T-cell (primary cell): ENCODE results near the gene TLE1. TPM values are rescaled to one million over a fixed set of nuclear protein-coding genes. Genes with fewer than 3 reads are reported as not detected.
A peak's percentile ranks its signal among the peaks of the same experiment; 100 is the strongest.

Experiments
- ATAC-seq, 4 experiments: fragments of 200-7000 bp in 3 of 4; fragments of 150-1000 bp in 1 of 4; cut with Tn5 transposase; replicated peaks in 1 of 4; 1 replicate in 3 of 4; 2 replicates in 1 of 4; pipeline ENCODE4 v1.10.0; 2021; ENCODE audit warnings: moderate library complexity in 3 of 4, mild to moderate bottlenecking in 2 of 4, moderate number of reproducible peaks in 1 of 4
- CTCF ChIA-PET, 2 donors: fragments of 300-600 bp; sonication (Branson Sonifier 250); formaldehyde crosslinking; loops; one replicate each; lab custom pipeline; 2022; ENCODE audit warnings: antibody characterized with exemption in 2 of 2; lab: Charles Lee
- POLR2A ChIA-PET, 2 donors: fragments of 300-600 bp; sonication (Branson Sonifier 250); formaldehyde crosslinking; loops; one replicate each; lab custom pipeline; 2022; ENCODE audit warnings: antibody characterized with exemption in 2 of 2; lab: Charles Lee
- DNase-seq, 35 experiments: peaks; one replicate each; pipeline versions ENCODE4 v3.0.0 to v3.0.0-alpha.2; 2013 to 2023
- H3K27ac ChIP-seq: one replicate; pipeline ENCODE4 v1.5.1; 2013; ENCODE audit warnings: low read length
- H3K27me3 ChIP-seq, 2 experiments: replicated peaks in 1 of 2; 1 replicate in 1 of 2; 2 replicates in 1 of 2; pipeline versions ENCODE4 v1.6.1 to v1.7.0; 2013; ENCODE audit warnings: low read length in 1 of 2, mixed read lengths in 1 of 2; ENCODE audit not compliant: control insufficient read depth in 2 of 2, insufficient read depth in 2 of 2; ENCODE audit errors: extremely low read depth in 1 of 2
- H3K36me3 ChIP-seq, 2 donors: 1 replicate in 1 of 2; 2 replicates in 1 of 2; pipeline versions ENCODE4 v1.6.1 to v1.7.0; 2013; ENCODE audit warnings: low read length in 1 of 2; ENCODE audit not compliant: control insufficient read depth in 2 of 2, insufficient read depth in 1 of 2; ENCODE audit errors: extremely low read depth in 1 of 2
- H3K4me1 ChIP-seq, 2 experiments: 1 replicate in 1 of 2; 2 replicates in 1 of 2; pipeline versions ENCODE4 v1.6.1 to v1.7.0; 2013; ENCODE audit warnings: low read length in 2 of 2, mixed read lengths in 1 of 2; ENCODE audit not compliant: insufficient read depth in 2 of 2, control insufficient read depth in 1 of 2; ENCODE audit errors: extremely low read depth in 1 of 2
- H3K4me3 ChIP-seq, 2 donors: 1 replicate in 1 of 2; 2 replicates in 1 of 2; pipeline versions ENCODE4 v1.5.1 to v1.7.0; 2013; ENCODE audit warnings: mild to moderate bottlenecking in 2 of 2, low read length in 1 of 2, moderate library complexity in 1 of 2; ENCODE audit not compliant: control insufficient read depth in 1 of 2; ENCODE audit errors: extremely low read depth in 1 of 2
- H3K9me3 ChIP-seq: 2 replicates; pipeline ENCODE4 v1.7.0; 2013
- H3K27ac Mint-ChIP-seq, 2 donors: one replicate each; pipeline ENCODE4 v1.8.0; 2020 to 2021; ENCODE audit warnings: mild to moderate bottlenecking in 2 of 2, mixed read lengths in 2 of 2
- H3K27me3 Mint-ChIP-seq, 2 donors: one replicate each; pipeline ENCODE4 v1.8.0; 2021 to 2022; ENCODE audit warnings: mixed read lengths in 2 of 2
- H3K36me3 Mint-ChIP-seq: one replicate; pipeline ENCODE4 v1.8.0; 2021; ENCODE audit warnings: mixed read lengths
- H3K4me1 Mint-ChIP-seq, 3 donors: one replicate each; pipeline ENCODE4 v1.8.0; 2020 to 2022; ENCODE audit warnings: mixed read lengths in 3 of 3, mild to moderate bottlenecking in 1 of 3
- H3K4me3 Mint-ChIP-seq, 3 donors: one replicate each; pipeline ENCODE4 v1.8.0; 2020 to 2022; ENCODE audit warnings: mild to moderate bottlenecking in 3 of 3, mixed read lengths in 3 of 3, moderate library complexity in 3 of 3
- H3K9me3 Mint-ChIP-seq, 3 donors: one replicate each; pipeline ENCODE4 v1.8.0; 2020 to 2022; ENCODE audit warnings: mixed read lengths in 3 of 3
- WGBS: methylation state at CpG from one replicate; pipeline ENCODE4 v1.1.5; 2013; ENCODE audit warnings: missing lambda C conversion rate; ENCODE audit not compliant: insufficient coverage; 5-methylcytosine and 5-hydroxymethylcytosine counted together
- total RNA-seq, 35 experiments: library from RNA in 6 of 35; stranded (reverse) in 6 of 35; fragments of 120-200 nt in 1 of 35; gene quantifications; one replicate each; pipeline versions ENCODE4 v1.2.1 to v1.2.4 and lab custom pipeline; 2013 to 2026

Gene TLE1
- total RNA-seq, 5 donors from 2014 or later (not counting 1 experiment from before 2014, with no cell fraction given), result 1.3 to 3.5 (median 2.8) TPM

DNA sequence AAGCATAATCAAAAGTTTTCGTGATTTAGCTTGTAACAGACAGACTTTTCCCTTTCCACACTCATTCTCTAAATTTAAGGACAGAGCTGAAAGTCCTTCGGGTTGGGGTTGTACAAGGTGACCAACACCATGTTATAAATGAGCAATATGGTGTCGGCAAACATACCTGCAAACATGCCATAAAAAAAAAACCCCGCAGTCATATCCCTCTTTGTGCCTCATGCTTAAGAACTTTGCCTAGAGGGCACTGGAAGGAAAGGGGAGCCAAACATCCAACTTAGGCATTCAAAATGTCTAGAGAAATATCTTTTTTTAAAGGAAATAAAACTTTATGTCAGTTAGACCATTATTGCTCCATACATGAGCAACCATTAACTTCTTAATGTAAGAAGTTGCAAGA is 73.2 kb downstream of the TLE1 start:
- Mint-ChIP-seq H3K4me3 (no peak overlapping the region), H3K36me3 (no peaks in the 10 kb centered on the region), H3K27me3 (no peaks in the 10 kb centered on the region), H3K27ac (no peak overlapping the region), H3K4me1 (peaks cover 9 to 14% (median 9%) of the 10 kb centered on the region in 3 donors), H3K9me3 (no peaks in the 10 kb centered on the region)
- no peak for DNase-seq
- no peak overlapping the region for H3K27ac ChIP-seq
- peaks cover 0 to 4% of the 10 kb centered on the region in 2 experiments for H3K4me1 ChIP-seq
- ATAC-seq, result no peak
- POLR2A ChIA-PET, result no interaction called here
- WGBS, result no CpG with 5 or more reads among the region's 4 CpGs
- H3K27me3 ChIP-seq, result no peaks in the 10 kb centered on the region
- CTCF ChIA-PET, result no interaction called here
- no peaks in the 10 kb centered on the region for H3K9me3 ChIP-seq
- no peak overlapping the region for H3K4me3 ChIP-seq
- no peaks in the 10 kb centered on the region for H3K36me3 ChIP-seq

DNA sequence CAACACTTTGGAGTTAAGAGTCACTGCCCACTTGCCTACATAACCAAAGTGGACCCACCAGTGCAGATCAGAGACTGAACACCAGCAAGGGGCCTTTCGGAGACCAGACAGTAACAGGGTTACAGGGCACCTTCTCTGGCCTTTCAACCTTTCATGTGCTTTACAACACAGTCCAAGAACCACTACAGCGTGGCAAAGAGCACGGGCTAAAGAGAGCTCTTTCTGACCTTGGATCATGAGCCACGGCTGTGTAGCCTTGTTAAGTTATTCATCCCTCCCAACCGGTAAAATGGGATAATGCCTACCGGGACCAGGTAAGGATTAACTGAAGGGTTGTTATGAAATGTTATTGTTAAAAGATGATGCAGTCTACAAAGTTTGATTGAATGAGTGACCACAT is 75.0 kb downstream of the TLE1 start:
- CTCF ChIA-PET, result no interaction called here
- no peaks in the 10 kb centered on the region for H3K9me3 ChIP-seq
- peaks cover 2 to 6% of the 10 kb centered on the region in 2 experiments for H3K4me1 ChIP-seq
- POLR2A ChIA-PET, result no interaction called here
- ATAC-seq, result no peak
- 86% methylated on average over 3 of the region's 6 CpGs for WGBS
- no peaks in the 10 kb centered on the region for H3K9me3 Mint-ChIP-seq
- DNase-seq, result no peak
- no peak overlapping the region for H3K27ac ChIP-seq
- H3K36me3 ChIP-seq, result no peaks in the 10 kb centered on the region
- H3K27ac Mint-ChIP-seq, result no peak overlapping the region
- H3K4me3 Mint-ChIP-seq, result no peak overlapping the region
- peaks cover 0 to 6% (median 5%) of the 10 kb centered on the region in 3 donors for H3K4me1 Mint-ChIP-seq
- no peaks in the 10 kb centered on the region for H3K36me3 Mint-ChIP-seq
- H3K27me3 Mint-ChIP-seq, result no peaks in the 10 kb centered on the region
- no peak overlapping the region for H3K4me3 ChIP-seq
- H3K27me3 ChIP-seq, result no peaks in the 10 kb centered on the region

- no peaks in the 10 kb centered on the region for H3K27me3 ChIP-seq
- H3K4me3 ChIP-seq, result no peak overlapping the region
- Mint-ChIP-seq H3K36me3 (no peaks in the 10 kb centered on the region), H3K4me3 (no peak overlapping the region), H3K27me3 (no peaks in the 10 kb centered on the region), H3K9me3 (no peaks in the 10 kb centered on the region), H3K4me1 (peaks cover 0 to 6% (median 5%) of the 10 kb centered on the region in 3 donors), H3K27ac (no peak overlapping the region)
- DNase-seq, result no peak
- no peak for ATAC-seq
- H3K9me3 ChIP-seq, result no peaks in the 10 kb centered on the region
- no peaks in the 10 kb centered on the region for H3K36me3 ChIP-seq
- H3K4me1 ChIP-seq, result peaks cover 2 to 6% of the 10 kb centered on the region in 2 experiments
- ChIA-PET POLR2A (no interaction called here), CTCF (interaction anchor here in 1 of 2 donors (0.8 kb wide), 1 partner anchor 88 kb away, joined by 5 read pairs; no protein-coding TSS in a partner anchor)
- WGBS, result 84% methylated on average over 9 of the region's 23 CpGs
- H3K27ac ChIP-seq, result no peak overlapping the region
Observed at GRCh38 chr9:81613002-81613812, 76.1 kb downstream of the TLE1 start.

- Histone ChIP-seq H3K27ac (no peak overlapping the region), H3K36me3 (no peaks in the 10 kb centered on the region), H3K9me3 (no peaks in the 10 kb centered on the region), H3K27me3 (no peaks in the 10 kb centered on the region), H3K4me1 (peaks cover 2 to 6% of the 10 kb centered on the region in 2 experiments), H3K4me3 (no peak overlapping the region)
- Mint-ChIP-seq H3K27me3 (no peaks in the 10 kb centered on the region), H3K36me3 (no peaks in the 10 kb centered on the region), H3K27ac (no peak overlapping the region), H3K4me1 (peaks cover 0 to 6% (median 5%) of the 10 kb centered on the region in 3 donors), H3K9me3 (peaks cover 0 to 2% (median 0%) of the 10 kb centered on the region in 3 donors), H3K4me3 (no peak overlapping the region)
- ATAC-seq, result no peak
- ChIA-PET POLR2A (no interaction called here), CTCF (no interaction called here)
- DNase-seq, result no peak
- WGBS, result 93% methylated on average over 18 of the region's 23 CpGs
Observed at GRCh38 chr9:81611664-81612063, 77.7 kb downstream of the TLE1 start.

GRCh38 chr9:81610740-81611107 is 78.6 kb downstream of the TLE1 start:
- no peaks in the 10 kb centered on the region for H3K36me3 Mint-ChIP-seq
- no peak overlapping the region for H3K4me3 Mint-ChIP-seq
- ChIA-PET POLR2A (no interaction called here), CTCF (no interaction called here)
- peaks cover 0 to 6% (median 5%) of the 10 kb centered on the region in 3 donors for H3K4me1 Mint-ChIP-seq
- H3K4me3 ChIP-seq, result no peak overlapping the region
- H3K9me3 ChIP-seq, result no peaks in the 10 kb centered on the region
- no peak overlapping the region for H3K27ac ChIP-seq
- no peaks in the 10 kb centered on the region for H3K36me3 ChIP-seq
- ATAC-seq (no peak), DNase-seq (no peak)
- no CpG with 5 or more reads among the region's 4 CpGs for WGBS
- peaks cover 0 to 2% (median 0%) of the 10 kb centered on the region in 3 donors for H3K9me3 Mint-ChIP-seq
- peaks cover 2 to 6% of the 10 kb centered on the region in 2 experiments for H3K4me1 ChIP-seq
- H3K27ac Mint-ChIP-seq, result no peak overlapping the region
- no peaks in the 10 kb centered on the region for H3K27me3 ChIP-seq
- no peaks in the 10 kb centered on the region for H3K27me3 Mint-ChIP-seq

GRCh38 chr9:81609782-81610739 is 79.3 kb downstream of the TLE1 start:
- DNase-seq, result peak in 1 of 35 experiments; percentile 9
- Histone ChIP-seq H3K36me3 (no peaks in the 10 kb centered on the region), H3K4me1 (peaks cover 2 to 6% of the 10 kb centered on the region in 2 experiments), H3K9me3 (no peaks in the 10 kb centered on the region), H3K27ac (no peak overlapping the region), H3K4me3 (no peak overlapping the region), H3K27me3 (no peaks in the 10 kb centered on the region)
- ATAC-seq, result no peak
- CTCF ChIA-PET, result no interaction called here
- 22% methylated on average over 3 of the region's 8 CpGs for WGBS
- Mint-ChIP-seq H3K9me3 (peaks cover 0 to 2% (median 0%) of the 10 kb centered on the region in 3 donors), H3K27ac (no peak overlapping the region), H3K4me3 (no peak overlapping the region), H3K4me1 (peaks cover 0 to 6% (median 5%) of the 10 kb centered on the region in 3 donors), H3K27me3 (no peaks in the 10 kb centered on the region), H3K36me3 (no peaks in the 10 kb centered on the region)
- POLR2A ChIA-PET, result no interaction called here
